Ishikawa (cell line): Measurements from ENCODE around the gene CARD9.

Experiments used
- CEBPB ChIP-seq: IDR thresholded peaks from 2 replicates; pipeline ENCODE4 v1.6.1; 2012
- CREB1 ChIP-seq: IDR thresholded peaks from 2 replicates; pipeline ENCODE4 v1.6.1; 2012; ENCODE audit warnings: low read depth
- EGR1 ChIP-seq: IDR thresholded peaks from 2 replicates; pipeline ENCODE4 v1.6.1; 2012
- EP300 ChIP-seq: IDR thresholded peaks from 2 replicates; pipeline ENCODE4 v1.6.1; 2012; ENCODE audit warnings: borderline replicate concordance
- FOXM1 ChIP-seq: IDR thresholded peaks from 2 replicates; pipeline ENCODE4 v1.6.1; 2012; ENCODE audit warnings: low read depth, borderline replicate concordance
- MAX ChIP-seq: IDR thresholded peaks from 2 replicates; pipeline ENCODE4 v1.6.1; 2012
- NFIC ChIP-seq: IDR thresholded peaks from 2 replicates; pipeline ENCODE4 v1.6.1; 2012
- RAD21 ChIP-seq: IDR thresholded peaks from 2 replicates; pipeline ENCODE4 v1.6.1; 2012; ENCODE audit warnings: low read depth
- REST ChIP-seq: IDR thresholded peaks from 2 replicates; pipeline ENCODE4 v1.6.1; 2012; ENCODE audit warnings: low read depth, mild to moderate bottlenecking
- TAF1 ChIP-seq: IDR thresholded peaks from 2 replicates; pipeline ENCODE4 v1.6.1; 2012; ENCODE audit warnings: low read depth, mild to moderate bottlenecking
- TCF12 ChIP-seq: IDR thresholded peaks from 2 replicates; pipeline ENCODE4 v1.6.1; 2012; ENCODE audit warnings: low read depth
- TEAD4 ChIP-seq: IDR thresholded peaks from 2 replicates; pipeline ENCODE4 v1.6.1; 2012
- USF1 ChIP-seq: IDR thresholded peaks from 2 replicates; pipeline ENCODE4 v1.6.1; 2012
- YY1 ChIP-seq: IDR thresholded peaks from 2 replicates; pipeline ENCODE4 v1.6.1; 2012; ENCODE audit warnings: low read depth
- ZBTB7A ChIP-seq: IDR thresholded peaks from 2 replicates; pipeline ENCODE4 v1.6.1; 2012; ENCODE audit warnings: low read depth

The CARD9 gene

GRCh38 chr9:136381966-136382513, 8.6 kb upstream of the CARD9 start:
- no peak for TF ChIP-seq TEAD4
- no peak for TF ChIP-seq TCF12
- no peak for TF ChIP-seq USF1
- no peak for TF ChIP-seq RAD21

GRCh38 chr9:136381311-136381710, 7.8 kb upstream of the CARD9 start:
- no peak for TF ChIP-seq NFIC
- no peak for TF ChIP-seq YY1
- no peak for TF ChIP-seq EP300
- TF ChIP-seq MAX: no peak
- no peak for TF ChIP-seq REST
- no peak for TF ChIP-seq TCF12
- TF ChIP-seq ZBTB7A: no peak
- no peak for TF ChIP-seq FOXM1
- no peak for TF ChIP-seq EGR1

GRCh38 chr9:136380381-136380780, 6.9 kb upstream of the CARD9 start:
- TF ChIP-seq TEAD4: no peak

GRCh38 chr9:136379891-136380290, 6.4 kb upstream of the CARD9 start:
- no peak for TF ChIP-seq RAD21
- TF ChIP-seq USF1: no peak
- no peak for TF ChIP-seq MAX
- TF ChIP-seq CREB1: no peak
- TF ChIP-seq NFIC: no peak
- TF ChIP-seq REST: no peak
- TF ChIP-seq EGR1: no peak
- no peak for TF ChIP-seq TCF12
- TF ChIP-seq EP300: no peak
- no peak for TF ChIP-seq FOXM1
- TF ChIP-seq TEAD4: no peak
- no peak for TF ChIP-seq ZBTB7A
- no peak for TF ChIP-seq TAF1
- no peak for TF ChIP-seq CEBPB
- no peak for TF ChIP-seq YY1

- TF ChIP-seq TAF1: no peak
- no peak for TF ChIP-seq MAX
- TF ChIP-seq FOXM1: no peak
- no peak for TF ChIP-seq TCF12
- no peak for TF ChIP-seq CREB1
- TF ChIP-seq EGR1: no peak
- no peak for TF ChIP-seq EP300
- TF ChIP-seq RAD21: no peak
- no peak for TF ChIP-seq TEAD4
- TF ChIP-seq USF1: no peak
- TF ChIP-seq REST: no peak
Measured at GRCh38 chr9:136379401-136379800, 5.9 kb upstream of the CARD9 start.
